ENCODE results near the gene PTPN23. TPM values are rescaled to one million over a fixed set of nuclear protein-coding genes. Genes with fewer than 3 reads are reported as not detected.
A peak's percentile ranks its signal among the peaks of the same experiment; 100 is the strongest.

The PTPN23 gene
- total RNA-seq, 2 experiments from 2014 or later = 13.6 to 40.0 TPM

- H3K9me3 ChIP-seq (ENCODE audit: low read length) = no peaks in the 10 kb centered on the region
- no peak overlapping the region for H3K4me3 ChIP-seq (ENCODE audit: low read depth, low read length, poor library complexity, severe bottlenecking)
- H3K4me1 ChIP-seq (ENCODE audit: insufficient read depth, low read length, poor library complexity, severe bottlenecking) = no peaks in the 10 kb centered on the region
- H3K4me2 ChIP-seq (ENCODE audit: low read length) = no peak overlapping the region
- BruUV-seq (replicated peaks) = no TSS peak
- no peaks in the 10 kb centered on the region for H3K79me2 ChIP-seq (ENCODE audit: insufficient read depth, low read depth, low read length)
- DNase-seq (ENCODE audit: low spot score) = no peak
- no peaks in the 10 kb centered on the region for H4K20me1 ChIP-seq (ENCODE audit: insufficient read depth, low read length)
- no peaks in the 10 kb centered on the region for H3K9me2 ChIP-seq (ENCODE audit: insufficient read depth, low read length)
- intact Hi-C loops (cut with micrococcal nuclease; ENCODE audit: unreplicated experiment) = no loop called here
- H3K36me3 ChIP-seq (ENCODE audit: insufficient read depth, low read length) = peaks cover 66% of the 10 kb centered on the region
- TF ChIP-seq EZH2phosphoT487 (IDR thresholded peaks at IDR 0.05; ENCODE audit: borderline replicate concordance, low read depth, low read length) (no peak), CTCF (conservative IDR thresholded peaks at IDR 0.05; ENCODE audit: low read length) (no peak)
- CTCF ChIA-PET (ENCODE audit: unreplicated experiment) = no interaction called here
- POLR2A ChIA-PET = no interaction called here
- no peak overlapping the region for H3K27ac ChIP-seq (ENCODE audit: low read depth, low read length, poor library complexity, severe bottlenecking)
- no peak overlapping the region for H2AFZ ChIP-seq (ENCODE audit: low read length)
These were observed 27.3 kb downstream of the PTPN23 start for GRCh38 chr3:47407896-47408838.

- Histone ChIP-seq H3K9me2 (ENCODE audit: insufficient read depth, low read length) (no peaks in the 10 kb centered on the region), H3K4me3 (ENCODE audit: low read depth, low read length, poor library complexity, severe bottlenecking) (no peak overlapping the region), H3K4me1 (ENCODE audit: insufficient read depth, low read length, poor library complexity, severe bottlenecking) (no peaks in the 10 kb centered on the region), H3K36me3 (ENCODE audit: insufficient read depth, low read length) (peaks cover 66% of the 10 kb centered on the region), H4K20me1 (ENCODE audit: insufficient read depth, low read length) (no peaks in the 10 kb centered on the region), H3K79me2 (ENCODE audit: insufficient read depth, low read depth, low read length) (no peaks in the 10 kb centered on the region), H2AFZ (ENCODE audit: low read length) (no peak overlapping the region), H3K27ac (ENCODE audit: low read depth, low read length, poor library complexity, severe bottlenecking) (no peak overlapping the region), H3K4me2 (ENCODE audit: low read length) (no peak overlapping the region), H3K9me3 (ENCODE audit: low read length) (no peaks in the 10 kb centered on the region)
- CTCF ChIA-PET (ENCODE audit: unreplicated experiment) = no interaction called here
- TF ChIP-seq EZH2phosphoT487 (IDR thresholded peaks at IDR 0.05; ENCODE audit: borderline replicate concordance, low read depth, low read length) = no peak
- no peak for TF ChIP-seq CTCF (conservative IDR thresholded peaks at IDR 0.05; ENCODE audit: low read length)
- intact Hi-C loops (cut with micrococcal nuclease; ENCODE audit: unreplicated experiment) = no loop called here
- POLR2A ChIA-PET = no interaction called here
- TSS peak; percentile 36 for BruUV-seq (replicated peaks)
- DNase-seq (ENCODE audit: low spot score) = no peak
These were observed 28.0 kb downstream of the PTPN23 start for GRCh38 chr3:47408839-47409229.

- Histone ChIP-seq H3K9me3 (ENCODE audit: low read length) (no peaks in the 10 kb centered on the region), H3K9me2 (ENCODE audit: insufficient read depth, low read length) (no peaks in the 10 kb centered on the region), H3K4me3 (ENCODE audit: low read depth, low read length, poor library complexity, severe bottlenecking) (no peak overlapping the region), H3K36me3 (ENCODE audit: insufficient read depth, low read length) (peaks cover 69% of the 10 kb centered on the region), H3K79me2 (ENCODE audit: insufficient read depth, low read depth, low read length) (no peaks in the 10 kb centered on the region), H3K4me2 (ENCODE audit: low read length) (no peak overlapping the region), H3K27ac (ENCODE audit: low read depth, low read length, poor library complexity, severe bottlenecking) (no peak overlapping the region), H2AFZ (ENCODE audit: low read length) (no peak overlapping the region), H4K20me1 (ENCODE audit: insufficient read depth, low read length) (no peaks in the 10 kb centered on the region), H3K4me1 (ENCODE audit: insufficient read depth, low read length, poor library complexity, severe bottlenecking) (no peaks in the 10 kb centered on the region)
- BruUV-seq (replicated peaks) = no TSS peak
- ChIA-PET CTCF (ENCODE audit: unreplicated experiment) (no interaction called here), POLR2A (no interaction called here)
- no peak for DNase-seq (ENCODE audit: low spot score)
- intact Hi-C loops (cut with micrococcal nuclease; ENCODE audit: unreplicated experiment) = no loop called here
- TF ChIP-seq EZH2phosphoT487 (IDR thresholded peaks at IDR 0.05; ENCODE audit: borderline replicate concordance, low read depth, low read length) (no peak), CTCF (conservative IDR thresholded peaks at IDR 0.05; ENCODE audit: low read length) (no peak)
These were observed 28.5 kb downstream of the PTPN23 start for GRCh38 chr3:47409284-47409683.
